HEK293T (cell line): ENCODE results near the gene CCZ1.

ENCODE experiments used
- BHLHE40 ChIP-seq: fragments of 450-650 bp; IDR thresholded peaks from 2 replicates; pipeline ENCODE4 v1.6.1; 2016; ENCODE audit warnings: mild to moderate bottlenecking, moderate library complexity, borderline replicate concordance
- FOXK2 ChIP-seq: fragments of 450-650 bp; IDR thresholded peaks from 2 replicates; pipeline ENCODE4 v1.6.1; 2016; ENCODE audit warnings: mild to moderate bottlenecking
- L3MBTL2 ChIP-seq: fragments of 450-650 bp; conservative IDR thresholded peaks from 2 replicates; pipeline ENCODE4 v1.6.1; 2016; ENCODE audit warnings: mild to moderate bottlenecking
- SUZ12 ChIP-seq: fragments of 450-650 bp; IDR thresholded peaks from 2 replicates; pipeline ENCODE4 v1.6.1; 2016; ENCODE audit warnings: mild to moderate bottlenecking

- TF ChIP-seq L3MBTL2 (no peak), BHLHE40 (no peak), FOXK2 (no peak), SUZ12 (no peak)
Observed at GRCh38 chr7:5892498-5892897, 6.0 kb upstream of the CCZ1 start.
